WI38 (cell line): ENCODE results near the gene UPK1A.

Experiments
- H3K4me3 ChIP-seq: 2 replicates; pipeline ENCODE4 v1.5.1; 2011; ENCODE audit warnings: low read depth, mild to moderate bottlenecking, control low read depth, low read length
- TF ChIP-seq, protein P1 (sequence below): IDR thresholded peaks from 2 replicates; pipeline ENCODE4 v1.5.1; 2012; ENCODE audit warnings: low read depth, mild to moderate bottlenecking, control low read depth, low read length

Gene UPK1A

DNA sequence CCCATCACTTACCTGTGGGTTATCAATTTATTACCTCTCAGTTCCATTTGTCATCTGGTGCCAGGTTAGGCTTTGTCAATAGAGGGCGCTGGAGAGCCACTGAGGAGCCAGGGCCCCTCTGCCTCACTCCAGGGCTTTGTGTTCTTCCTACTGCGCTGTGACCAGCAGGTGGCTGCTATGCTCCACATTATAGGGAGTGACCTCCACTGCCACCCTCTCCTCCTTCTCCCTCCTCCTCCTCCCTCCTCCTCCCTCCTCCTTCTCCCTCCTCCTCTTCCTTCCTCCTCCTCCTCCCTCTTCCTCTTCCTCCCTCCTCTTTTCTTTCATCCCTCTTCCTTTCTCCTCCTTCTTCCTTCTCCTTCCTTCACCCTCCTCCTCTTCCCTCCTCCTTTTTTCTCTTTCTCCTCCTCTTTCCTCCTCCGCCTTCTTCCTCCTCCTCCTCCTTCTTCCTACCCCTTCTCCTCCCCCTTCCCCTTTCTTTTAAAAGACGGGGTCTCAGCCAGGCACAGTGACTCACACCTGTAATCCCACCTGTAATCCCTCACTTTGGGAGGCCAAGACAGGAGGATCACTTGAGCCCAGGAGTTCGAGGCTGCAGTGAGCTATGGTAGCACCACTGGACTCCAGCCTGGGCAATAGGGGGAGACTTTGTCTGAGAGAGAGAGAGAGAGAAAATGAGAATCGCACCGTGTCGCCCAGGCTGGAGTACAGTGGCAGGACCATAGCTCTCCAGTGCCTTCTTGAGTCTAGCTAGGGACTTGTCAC lies 27.7 kb downstream of the UPK1A start:
- H3K4me3 ChIP-seq: no peak overlapping the region
- TF ChIP-seq, protein P1, sequence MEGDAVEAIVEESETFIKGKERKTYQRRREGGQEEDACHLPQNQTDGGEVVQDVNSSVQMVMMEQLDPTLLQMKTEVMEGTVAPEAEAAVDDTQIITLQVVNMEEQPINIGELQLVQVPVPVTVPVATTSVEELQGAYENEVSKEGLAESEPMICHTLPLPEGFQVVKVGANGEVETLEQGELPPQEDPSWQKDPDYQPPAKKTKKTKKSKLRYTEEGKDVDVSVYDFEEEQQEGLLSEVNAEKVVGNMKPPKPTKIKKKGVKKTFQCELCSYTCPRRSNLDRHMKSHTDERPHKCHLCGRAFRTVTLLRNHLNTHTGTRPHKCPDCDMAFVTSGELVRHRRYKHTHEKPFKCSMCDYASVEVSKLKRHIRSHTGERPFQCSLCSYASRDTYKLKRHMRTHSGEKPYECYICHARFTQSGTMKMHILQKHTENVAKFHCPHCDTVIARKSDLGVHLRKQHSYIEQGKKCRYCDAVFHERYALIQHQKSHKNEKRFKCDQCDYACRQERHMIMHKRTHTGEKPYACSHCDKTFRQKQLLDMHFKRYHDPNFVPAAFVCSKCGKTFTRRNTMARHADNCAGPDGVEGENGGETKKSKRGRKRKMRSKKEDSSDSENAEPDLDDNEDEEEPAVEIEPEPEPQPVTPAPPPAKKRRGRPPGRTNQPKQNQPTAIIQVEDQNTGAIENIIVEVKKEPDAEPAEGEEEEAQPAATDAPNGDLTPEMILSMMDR: peak; percentile 95

DNA sequence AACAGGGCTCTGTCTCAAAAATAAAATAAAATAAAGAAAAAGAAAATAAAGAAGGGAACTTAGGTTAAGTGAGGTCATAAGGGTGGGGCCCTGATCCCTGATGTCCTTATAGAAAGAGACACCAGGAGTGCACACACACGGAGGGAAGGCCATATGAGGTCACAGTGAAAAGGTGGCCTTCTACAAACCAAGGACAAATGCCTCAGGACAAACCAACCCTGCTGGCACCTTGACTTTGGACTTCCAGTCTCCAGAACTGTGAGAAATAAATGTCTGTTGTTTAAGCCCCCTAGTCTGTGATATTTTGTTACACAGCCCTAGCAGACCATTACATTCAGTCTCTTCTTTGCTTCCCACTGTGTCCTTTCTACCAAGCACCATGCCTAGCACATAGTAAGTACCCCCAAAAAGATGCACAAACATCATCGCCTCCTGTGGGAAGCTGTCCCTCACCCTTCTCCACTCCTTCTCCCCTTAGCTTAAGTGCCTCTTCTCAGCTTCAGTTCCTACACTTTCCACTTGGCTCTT lies 29.6 kb downstream of the UPK1A start:
- TF ChIP-seq, protein P1: no peak
- no peak overlapping the region for H3K4me3 ChIP-seq

DNA sequence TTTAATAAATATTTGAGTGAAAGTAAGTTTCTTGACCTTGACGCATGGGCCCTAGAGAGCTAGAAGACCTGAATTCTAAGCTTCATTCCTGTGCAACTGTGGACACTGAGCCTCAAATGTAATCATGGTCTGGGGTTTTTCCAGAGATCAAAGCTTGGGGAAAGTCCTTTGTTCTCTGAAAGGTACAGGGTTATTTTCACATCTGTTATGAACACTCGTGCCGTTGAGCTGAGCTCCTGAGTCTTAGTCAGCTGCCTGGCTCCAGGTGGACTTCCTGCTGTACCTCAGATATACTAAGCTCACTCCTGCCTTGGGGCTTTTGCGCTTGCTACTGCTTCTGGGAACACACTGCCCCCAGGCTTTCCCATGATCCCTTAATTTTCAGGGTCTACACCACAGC lies 30.5 kb downstream of the UPK1A start:
- H3K4me3 ChIP-seq: no peak overlapping the region
- TF ChIP-seq, protein P1: no peak

DNA sequence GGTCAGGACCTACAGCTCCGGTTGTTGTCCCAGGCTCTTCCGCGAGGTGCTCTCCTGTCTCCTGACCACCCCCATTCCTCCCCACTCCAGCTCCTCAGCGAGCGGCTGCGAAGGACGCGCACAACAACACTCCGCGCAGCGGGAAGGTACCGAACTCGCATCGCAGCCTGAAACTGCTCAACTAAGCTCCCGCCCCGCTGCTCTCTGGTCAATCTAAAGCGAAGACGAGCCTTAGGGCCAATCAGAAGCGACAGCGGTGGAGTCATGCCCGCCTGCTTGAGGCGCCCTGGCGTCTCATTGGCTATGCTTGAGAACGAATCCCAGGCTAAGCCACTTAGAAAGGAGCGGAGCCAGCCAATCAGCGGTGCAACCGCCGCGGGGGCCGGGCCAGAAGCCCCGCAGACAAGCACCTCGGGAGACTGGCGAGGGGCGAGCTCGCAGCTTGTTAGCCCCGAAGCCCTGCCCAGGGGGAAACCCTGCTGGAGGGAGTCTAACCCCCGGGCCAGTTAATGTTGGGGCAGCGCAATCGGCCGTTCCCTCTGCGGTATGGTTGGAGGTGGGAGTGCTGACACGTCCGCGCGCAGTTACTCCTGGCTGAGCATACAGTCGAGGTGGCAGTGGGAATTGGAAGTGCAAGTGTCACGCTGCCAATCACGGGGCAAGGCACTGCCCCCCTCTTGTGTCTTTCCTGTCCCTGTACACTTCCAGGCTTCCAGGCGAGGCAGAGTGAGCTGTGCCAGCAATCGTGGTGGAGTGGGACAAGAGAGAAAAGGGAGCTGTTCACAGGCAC lies 36.1 kb downstream of the UPK1A start:
- TF ChIP-seq, protein P1: no peak
- H3K4me3 ChIP-seq: peak overlapping the region; percentile 66

DNA sequence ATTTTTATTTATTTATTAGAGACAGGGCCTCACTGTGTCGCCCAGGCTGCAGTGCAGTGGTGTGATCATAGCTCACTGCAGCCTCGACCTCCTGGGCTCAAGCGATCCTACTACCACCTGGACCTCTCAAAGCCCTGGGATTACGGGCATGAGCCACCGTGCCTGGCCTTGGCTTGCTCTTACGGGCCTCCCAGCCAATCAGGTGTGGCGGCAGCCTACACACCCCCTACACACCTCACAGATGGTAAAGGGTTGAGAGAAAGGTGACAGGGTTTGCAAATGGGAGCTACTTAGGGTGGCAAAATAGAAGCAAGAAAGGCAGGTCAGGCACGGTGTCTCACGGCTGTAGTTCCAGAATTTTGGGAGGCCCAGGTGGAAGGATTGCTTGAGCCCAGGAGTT lies 37.0 kb downstream of the UPK1A start:
- H3K4me3 ChIP-seq: no peak overlapping the region
- TF ChIP-seq, protein P1: no peak

DNA sequence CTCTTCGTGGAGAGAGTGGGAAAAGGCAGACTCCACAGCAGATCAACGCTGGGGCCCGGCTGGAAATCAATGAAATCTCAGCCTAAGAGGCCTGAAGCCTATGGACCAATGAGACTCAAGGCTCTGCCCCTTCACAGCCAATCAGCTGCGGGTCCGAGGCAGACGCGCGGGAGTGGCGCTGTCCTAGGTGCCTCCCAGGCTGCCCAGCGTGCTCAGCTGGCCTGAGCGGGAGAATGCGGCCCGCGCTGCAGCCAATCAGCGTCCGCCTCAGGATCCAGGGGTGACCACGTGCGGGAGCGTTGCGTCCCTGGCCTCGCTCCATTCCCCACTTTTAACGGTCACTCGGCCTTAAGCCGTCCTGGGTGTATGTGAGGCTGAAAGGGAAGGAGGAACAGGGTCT lies 37.9 kb downstream of the UPK1A start, which contains the start of gene ZBTB32:
Gene ZBTB32 (plus strand): TSS at position 341 of the 400 bp plus-strand sequence. CDS start 10,069 bp downstream, outside the sequence.
- no peak within 1 kb of the TSS for H3K4me3 ChIP-seq
- TF ChIP-seq, protein P1: no peak

DNA sequence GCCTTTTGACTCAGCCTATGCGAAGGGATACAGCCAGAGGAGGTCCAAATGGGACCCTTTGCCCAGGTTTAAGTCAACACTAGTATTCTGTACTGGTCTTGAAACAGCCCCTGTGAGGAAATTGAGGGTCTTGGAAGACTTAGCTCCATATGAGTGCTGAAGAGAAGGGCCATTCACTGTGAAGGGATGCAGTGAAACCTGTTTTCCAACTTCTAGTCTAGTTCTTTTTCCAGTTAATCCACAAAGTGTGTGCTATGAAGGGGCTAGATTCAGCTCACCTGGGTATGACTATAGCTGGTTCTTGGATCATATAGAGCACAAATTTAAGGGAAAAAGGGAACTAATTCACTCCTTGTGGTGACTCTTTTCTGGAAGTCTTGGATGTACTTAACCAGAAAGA lies 42.1 kb downstream of the UPK1A start:
- H3K4me3 ChIP-seq: no peak overlapping the region
- TF ChIP-seq, protein P1: no peak
